Glutamatergic neuron (in vitro differentiated cells): ENCODE results near the gene PTPRN2. TPM values are rescaled to one million over a fixed set of nuclear protein-coding genes. Genes with fewer than 3 reads are reported as not detected.

Source experiments
- DNase-seq: peaks from one replicate; pipeline ENCODE4 v3.0.0; 2022
- H3K27ac Mint-ChIP-seq: one replicate; pipeline ENCODE4 v1.8.0; 2020; ENCODE audit warnings: mild to moderate bottlenecking, mixed read lengths, inconsistent platforms; ENCODE audit not compliant: unreplicated experiment
- H3K27me3 Mint-ChIP-seq: one replicate; pipeline ENCODE4 v1.8.0; 2020; ENCODE audit warnings: mild to moderate bottlenecking, moderate library complexity, mixed read lengths, inconsistent platforms; ENCODE audit not compliant: unreplicated experiment
- H3K36me3 Mint-ChIP-seq: one replicate; pipeline ENCODE4 v1.8.0; 2020; ENCODE audit warnings: mild to moderate bottlenecking, mixed read lengths, inconsistent platforms; ENCODE audit not compliant: unreplicated experiment
- H3K4me1 Mint-ChIP-seq: one replicate; pipeline ENCODE4 v1.8.0; 2020; ENCODE audit warnings: mild to moderate bottlenecking, low read depth, mixed read lengths, inconsistent platforms; ENCODE audit not compliant: unreplicated experiment
- H3K4me3 Mint-ChIP-seq: one replicate; pipeline ENCODE4 v1.8.0; 2020; ENCODE audit warnings: mild to moderate bottlenecking, mixed read lengths, inconsistent platforms; ENCODE audit not compliant: unreplicated experiment
- H3K9me3 Mint-ChIP-seq: one replicate; pipeline ENCODE4 v1.8.0; 2020; ENCODE audit warnings: mild to moderate bottlenecking, moderate library complexity, mixed read lengths, inconsistent platforms; ENCODE audit not compliant: unreplicated experiment
- CTCF ChIP-seq: fragments of 200-600 bp; sonication (generic); IDR thresholded peaks from one replicate; pipeline ENCODE4 v1.5.0; 2021; ENCODE audit not compliant: partially characterized antibody, unreplicated experiment
- total RNA-seq: library from RNA; stranded (reverse); fragmentation: NEBNext Ultra II Directional; extraction: Animal tissue kit (Norgen Biotek cat#: 25700); gene quantifications from one replicate; pipeline ENCODE4 v1.2.1, GENCODE V29; 2021; ENCODE audit not compliant: unreplicated experiment

The PTPRN2 gene
- total RNA-seq, 1 donor from 2014 or later, result 49.0 TPM

GRCh38 chr7:158192184-158192835, 395.3 kb downstream of the PTPRN2 start:
- Mint-ChIP-seq H3K27ac (no peak overlapping the region), H3K9me3 (peaks cover 31% of the 10 kb centered on the region), H3K36me3 (peaks cover 28% of the 10 kb centered on the region), H3K4me1 (no peaks in the 10 kb centered on the region), H3K4me3 (no peak overlapping the region), H3K27me3 (peaks cover 2% of the 10 kb centered on the region)
- no peak for TF ChIP-seq CTCF
- no peak for DNase-seq

GRCh38 chr7:158191671-158192070, 396.0 kb downstream of the PTPRN2 start:
- H3K36me3 Mint-ChIP-seq, result peaks cover 30% of the 10 kb centered on the region
- TF ChIP-seq CTCF, result no peak
- H3K9me3 Mint-ChIP-seq, result peaks cover 32% of the 10 kb centered on the region
- H3K27me3 Mint-ChIP-seq, result peaks cover 5% of the 10 kb centered on the region
- DNase-seq, result no peak
- H3K4me1 Mint-ChIP-seq, result no peaks in the 10 kb centered on the region
- no peak overlapping the region for H3K4me3 Mint-ChIP-seq
- no peak overlapping the region for H3K27ac Mint-ChIP-seq

- no peak overlapping the region for H3K27ac Mint-ChIP-seq
- H3K36me3 Mint-ChIP-seq, result peaks cover 29% of the 10 kb centered on the region
- DNase-seq, result no peak
- TF ChIP-seq CTCF, result no peak
- peaks cover 29% of the 10 kb centered on the region for H3K9me3 Mint-ChIP-seq
- H3K27me3 Mint-ChIP-seq, result peaks cover 5% of the 10 kb centered on the region
- H3K4me1 Mint-ChIP-seq, result no peaks in the 10 kb centered on the region
- no peak overlapping the region for H3K4me3 Mint-ChIP-seq
Measured at GRCh38 chr7:158190756-158191155, 396.9 kb downstream of the PTPRN2 start.

GRCh38 chr7:158188676-158189075, 398.9 kb downstream of the PTPRN2 start:
- Mint-ChIP-seq H3K27ac (no peak overlapping the region), H3K4me1 (no peaks in the 10 kb centered on the region), H3K9me3 (peaks cover 19% of the 10 kb centered on the region), H3K36me3 (peaks cover 17% of the 10 kb centered on the region), H3K27me3 (peaks cover 5% of the 10 kb centered on the region), H3K4me3 (no peak overlapping the region)
- no peak for TF ChIP-seq CTCF
- no peak for DNase-seq

- no peak for DNase-seq
- Mint-ChIP-seq H3K27me3 (peaks cover 5% of the 10 kb centered on the region), H3K4me3 (no peak overlapping the region), H3K36me3 (peaks cover 17% of the 10 kb centered on the region), H3K27ac (no peak overlapping the region), H3K4me1 (no peaks in the 10 kb centered on the region), H3K9me3 (peaks cover 22% of the 10 kb centered on the region)
- TF ChIP-seq CTCF, result no peak
Measured at GRCh38 chr7:158187694-158187994, 400.0 kb downstream of the PTPRN2 start.
